Neural progenitor cell (in vitro differentiated cells): ENCODE data around the gene IKZF5.

Experiments used
- EZH2 ChIP-seq: fragments of 200-600 bp; sonication (generic); IDR thresholded peaks from 2 replicates; pipeline ENCODE4 v1.6.1; 2017; ENCODE audit warnings: antibody characterized with exemption, mild to moderate bottlenecking, moderate library complexity
- EZH2phosphoT487 ChIP-seq: fragments of 200-600 bp; sonication (generic); IDR thresholded peaks from 2 replicates; pipeline ENCODE4 v1.6.1; 2017; ENCODE audit warnings: antibody characterized with exemption
- TF ChIP-seq, protein P1 (sequence below): fragments of 200-600 bp; sonication (generic); IDR thresholded peaks from 2 replicates; pipeline ENCODE4 v1.5.1; 2017; ENCODE audit warnings: antibody characterized with exemption, mild to moderate bottlenecking

DNA sequence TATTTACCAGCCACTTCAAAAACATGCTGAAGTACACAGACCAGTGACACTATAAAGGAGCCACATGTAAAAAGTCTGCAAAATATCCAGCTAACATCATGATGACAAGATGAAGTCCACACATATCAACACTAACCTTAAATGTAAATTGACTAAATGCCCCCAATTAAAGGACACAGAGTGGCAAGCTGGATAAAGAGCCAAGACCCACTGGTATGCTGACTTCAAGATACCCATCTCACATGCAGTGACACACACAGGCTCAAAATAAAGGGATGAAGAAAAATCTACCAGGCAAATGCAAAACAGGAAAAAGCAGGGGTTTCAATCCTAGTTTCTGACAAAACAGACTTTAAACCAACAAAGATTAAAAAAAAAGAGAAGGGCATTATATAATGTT is 41.7 kb downstream of the IKZF5 start:
- TF ChIP-seq, protein P1, sequence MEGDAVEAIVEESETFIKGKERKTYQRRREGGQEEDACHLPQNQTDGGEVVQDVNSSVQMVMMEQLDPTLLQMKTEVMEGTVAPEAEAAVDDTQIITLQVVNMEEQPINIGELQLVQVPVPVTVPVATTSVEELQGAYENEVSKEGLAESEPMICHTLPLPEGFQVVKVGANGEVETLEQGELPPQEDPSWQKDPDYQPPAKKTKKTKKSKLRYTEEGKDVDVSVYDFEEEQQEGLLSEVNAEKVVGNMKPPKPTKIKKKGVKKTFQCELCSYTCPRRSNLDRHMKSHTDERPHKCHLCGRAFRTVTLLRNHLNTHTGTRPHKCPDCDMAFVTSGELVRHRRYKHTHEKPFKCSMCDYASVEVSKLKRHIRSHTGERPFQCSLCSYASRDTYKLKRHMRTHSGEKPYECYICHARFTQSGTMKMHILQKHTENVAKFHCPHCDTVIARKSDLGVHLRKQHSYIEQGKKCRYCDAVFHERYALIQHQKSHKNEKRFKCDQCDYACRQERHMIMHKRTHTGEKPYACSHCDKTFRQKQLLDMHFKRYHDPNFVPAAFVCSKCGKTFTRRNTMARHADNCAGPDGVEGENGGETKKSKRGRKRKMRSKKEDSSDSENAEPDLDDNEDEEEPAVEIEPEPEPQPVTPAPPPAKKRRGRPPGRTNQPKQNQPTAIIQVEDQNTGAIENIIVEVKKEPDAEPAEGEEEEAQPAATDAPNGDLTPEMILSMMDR = no peak
- TF ChIP-seq EZH2 = no peak
- TF ChIP-seq EZH2phosphoT487 = no peak
